GDM1 (cell line): Measurements from ENCODE around the gene TRDN.
"Not testable (repeated sequence)": the region's sequence is repeated elsewhere in the genome, so short reads cannot be mapped to it uniquely, and the experiment has no call there.

Source experiments
- DNase-seq: peaks from one replicate; lab custom pipeline; 2025; lab: John Stamatoyannopoulos, UW

TRDN gene

GRCh38 chr6:123402052-123402451, 234.7 kb downstream of the TRDN start:
- no peak for DNase-seq

- no peak for DNase-seq
These were observed 238.7 kb downstream of the TRDN start for GRCh38 chr6:123398072-123398471.

- DNase-seq: no peak
These were observed 243.4 kb downstream of the TRDN start for GRCh38 chr6:123393331-123393730.

- DNase-seq: no peak
These were observed 253.0 kb downstream of the TRDN start for GRCh38 chr6:123383718-123384117.

GRCh38 chr6:123380257-123380656, 256.5 kb downstream of the TRDN start:
- DNase-seq: no peak

GRCh38 chr6:123372737-123373136, 264.0 kb downstream of the TRDN start:
- DNase-seq: no peak

GRCh38 chr6:123363912-123364311, 272.8 kb downstream of the TRDN start:
- DNase-seq: no peak

GRCh38 chr6:123360359-123360758, 276.4 kb downstream of the TRDN start:
- no peak for DNase-seq

- DNase-seq: no peak
These were observed 284.0 kb downstream of the TRDN start for GRCh38 chr6:123352705-123353104.

- DNase-seq: no peak
These were observed 284.5 kb downstream of the TRDN start for GRCh38 chr6:123352279-123352678.

- no peak for DNase-seq
These were observed 292.9 kb downstream of the TRDN start for GRCh38 chr6:123343836-123344235.

GRCh38 chr6:123338394-123338793, 298.4 kb downstream of the TRDN start:
- DNase-seq: no peak

- no peak for DNase-seq
These were observed 303.6 kb downstream of the TRDN start for GRCh38 chr6:123333000-123333756.

- DNase-seq: no peak
These were observed 304.7 kb downstream of the TRDN start for GRCh38 chr6:123332070-123332469.

- no peak for DNase-seq
These were observed 307.4 kb downstream of the TRDN start for GRCh38 chr6:123329337-123329736.

- DNase-seq: no peak
These were observed 313.1 kb downstream of the TRDN start for GRCh38 chr6:123323452-123324329.

- DNase-seq: no peak
These were observed 315.7 kb downstream of the TRDN start for GRCh38 chr6:123321020-123321419.

GRCh38 chr6:123316733-123317323, 319.9 kb downstream of the TRDN start:
- DNase-seq: no peak

- DNase-seq: not testable (repeated sequence)
These were observed 322.3 kb downstream of the TRDN start for GRCh38 chr6:123314459-123314858.

GRCh38 chr6:123309130-123309529, 327.6 kb downstream of the TRDN start:
- no peak for DNase-seq

- DNase-seq: no peak
These were observed 330.4 kb downstream of the TRDN start for GRCh38 chr6:123306334-123306733.

GRCh38 chr6:123295672-123296071, 341.1 kb downstream of the TRDN start:
- no peak for DNase-seq

- DNase-seq: no peak
These were observed 341.6 kb downstream of the TRDN start for GRCh38 chr6:123295181-123295580.
